ENCODE data around the gene MYL2. TPM values are rescaled to one million over a fixed set of nuclear protein-coding genes. Genes with fewer than 3 reads are reported as not detected.

Gene MYL2
- total and polyA plus RNA-seq, 2 experiments from 2014 or later, result not detected

DNA sequence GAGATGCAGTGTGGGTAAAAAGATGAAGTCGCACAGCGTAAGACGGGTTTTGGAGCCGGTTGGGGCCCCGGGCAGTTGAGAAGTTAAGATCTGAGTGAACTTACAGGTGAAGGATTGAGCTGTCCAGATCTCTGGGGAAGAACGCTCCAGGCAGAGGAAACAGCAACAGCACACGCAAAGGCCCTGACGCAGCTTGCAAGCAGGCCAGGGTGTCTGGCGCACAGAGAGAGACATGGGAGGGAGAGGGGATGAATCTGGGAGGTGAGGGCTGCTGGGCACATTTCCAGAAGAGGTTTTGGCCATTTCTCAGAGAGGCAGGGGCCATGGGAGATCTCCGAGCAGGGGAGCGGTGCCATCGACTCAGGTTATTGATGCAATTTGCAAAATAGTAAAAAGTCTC, 31.0 kb downstream of the MYL2 start:
- Histone ChIP-seq H3K27ac (ENCODE audit: low read depth) (no peak overlapping the region), H3K27me3 (ENCODE audit: insufficient read depth) (no peaks in the 10 kb centered on the region), H3K36me3 (ENCODE audit: insufficient read depth) (no peaks in the 10 kb centered on the region), H3K9me2 (ENCODE audit: insufficient read depth) (no peaks in the 10 kb centered on the region), H3K4me3 (no peak overlapping the region), H3K4me1 (ENCODE audit: insufficient read depth) (no peaks in the 10 kb centered on the region), H3F3A (replicated peaks; ENCODE audit: low read depth) (peaks cover 7% of the 10 kb centered on the region; the same call in 1 of the 2 replicates), H2AFZ (no peak overlapping the region), H3K4me2 (no peak overlapping the region), H4K20me1 (replicated peaks; ENCODE audit: insufficient read depth) (no peaks in the 10 kb centered on the region), H3K79me2 (replicated peaks; ENCODE audit: insufficient read depth) (no peaks in the 10 kb centered on the region)
- TF ChIP-seq, protein P1, sequence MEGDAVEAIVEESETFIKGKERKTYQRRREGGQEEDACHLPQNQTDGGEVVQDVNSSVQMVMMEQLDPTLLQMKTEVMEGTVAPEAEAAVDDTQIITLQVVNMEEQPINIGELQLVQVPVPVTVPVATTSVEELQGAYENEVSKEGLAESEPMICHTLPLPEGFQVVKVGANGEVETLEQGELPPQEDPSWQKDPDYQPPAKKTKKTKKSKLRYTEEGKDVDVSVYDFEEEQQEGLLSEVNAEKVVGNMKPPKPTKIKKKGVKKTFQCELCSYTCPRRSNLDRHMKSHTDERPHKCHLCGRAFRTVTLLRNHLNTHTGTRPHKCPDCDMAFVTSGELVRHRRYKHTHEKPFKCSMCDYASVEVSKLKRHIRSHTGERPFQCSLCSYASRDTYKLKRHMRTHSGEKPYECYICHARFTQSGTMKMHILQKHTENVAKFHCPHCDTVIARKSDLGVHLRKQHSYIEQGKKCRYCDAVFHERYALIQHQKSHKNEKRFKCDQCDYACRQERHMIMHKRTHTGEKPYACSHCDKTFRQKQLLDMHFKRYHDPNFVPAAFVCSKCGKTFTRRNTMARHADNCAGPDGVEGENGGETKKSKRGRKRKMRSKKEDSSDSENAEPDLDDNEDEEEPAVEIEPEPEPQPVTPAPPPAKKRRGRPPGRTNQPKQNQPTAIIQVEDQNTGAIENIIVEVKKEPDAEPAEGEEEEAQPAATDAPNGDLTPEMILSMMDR (conservative IDR thresholded peaks at IDR 0.05; ENCODE audit: low read depth in 2 of 2), result no peak
- TF ChIP-seq, protein P2, sequence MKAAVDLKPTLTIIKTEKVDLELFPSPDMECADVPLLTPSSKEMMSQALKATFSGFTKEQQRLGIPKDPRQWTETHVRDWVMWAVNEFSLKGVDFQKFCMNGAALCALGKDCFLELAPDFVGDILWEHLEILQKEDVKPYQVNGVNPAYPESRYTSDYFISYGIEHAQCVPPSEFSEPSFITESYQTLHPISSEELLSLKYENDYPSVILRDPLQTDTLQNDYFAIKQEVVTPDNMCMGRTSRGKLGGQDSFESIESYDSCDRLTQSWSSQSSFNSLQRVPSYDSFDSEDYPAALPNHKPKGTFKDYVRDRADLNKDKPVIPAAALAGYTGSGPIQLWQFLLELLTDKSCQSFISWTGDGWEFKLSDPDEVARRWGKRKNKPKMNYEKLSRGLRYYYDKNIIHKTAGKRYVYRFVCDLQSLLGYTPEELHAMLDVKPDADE (IDR thresholded peaks at IDR 0.05), result no peak
- TF ChIP-seq EZH2phosphoT487 (IDR thresholded peaks at IDR 0.05; ENCODE audit: unreplicated experiment) (no peak), ZNF114 (CRISPR knock-in tag; IDR thresholded peaks at IDR 0.05) (no peak), ZNF331 (CRISPR knock-in tag; IDR thresholded peaks at IDR 0.05; ENCODE audit: low read depth) (no peak), JUNB (IDR thresholded peaks at IDR 0.05; ENCODE audit: unreplicated experiment) (no peak), CREB1 (CRISPR knock-in tag; IDR thresholded peaks at IDR 0.05; ENCODE audit: low read depth) (no peak), STAT1 (IDR thresholded peaks at IDR 0.05; ENCODE audit: unreplicated experiment) (no peak), POLR2AphosphoS5 (IDR thresholded peaks at IDR 0.05; ENCODE audit: low read depth) (no peak), EZH2 (IDR thresholded peaks at IDR 0.05; ENCODE audit: low read depth, unreplicated experiment) (no peak), NANOG (IDR thresholded peaks at IDR 0.05; ENCODE audit: borderline replicate concordance) (no peak)
- TF ChIP-seq, protein P3, sequence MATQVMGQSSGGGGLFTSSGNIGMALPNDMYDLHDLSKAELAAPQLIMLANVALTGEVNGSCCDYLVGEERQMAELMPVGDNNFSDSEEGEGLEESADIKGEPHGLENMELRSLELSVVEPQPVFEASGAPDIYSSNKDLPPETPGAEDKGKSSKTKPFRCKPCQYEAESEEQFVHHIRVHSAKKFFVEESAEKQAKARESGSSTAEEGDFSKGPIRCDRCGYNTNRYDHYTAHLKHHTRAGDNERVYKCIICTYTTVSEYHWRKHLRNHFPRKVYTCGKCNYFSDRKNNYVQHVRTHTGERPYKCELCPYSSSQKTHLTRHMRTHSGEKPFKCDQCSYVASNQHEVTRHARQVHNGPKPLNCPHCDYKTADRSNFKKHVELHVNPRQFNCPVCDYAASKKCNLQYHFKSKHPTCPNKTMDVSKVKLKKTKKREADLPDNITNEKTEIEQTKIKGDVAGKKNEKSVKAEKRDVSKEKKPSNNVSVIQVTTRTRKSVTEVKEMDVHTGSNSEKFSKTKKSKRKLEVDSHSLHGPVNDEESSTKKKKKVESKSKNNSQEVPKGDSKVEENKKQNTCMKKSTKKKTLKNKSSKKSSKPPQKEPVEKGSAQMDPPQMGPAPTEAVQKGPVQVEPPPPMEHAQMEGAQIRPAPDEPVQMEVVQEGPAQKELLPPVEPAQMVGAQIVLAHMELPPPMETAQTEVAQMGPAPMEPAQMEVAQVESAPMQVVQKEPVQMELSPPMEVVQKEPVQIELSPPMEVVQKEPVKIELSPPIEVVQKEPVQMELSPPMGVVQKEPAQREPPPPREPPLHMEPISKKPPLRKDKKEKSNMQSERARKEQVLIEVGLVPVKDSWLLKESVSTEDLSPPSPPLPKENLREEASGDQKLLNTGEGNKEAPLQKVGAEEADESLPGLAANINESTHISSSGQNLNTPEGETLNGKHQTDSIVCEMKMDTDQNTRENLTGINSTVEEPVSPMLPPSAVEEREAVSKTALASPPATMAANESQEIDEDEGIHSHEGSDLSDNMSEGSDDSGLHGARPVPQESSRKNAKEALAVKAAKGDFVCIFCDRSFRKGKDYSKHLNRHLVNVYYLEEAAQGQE (IDR thresholded peaks at IDR 0.05; ENCODE audit: unreplicated experiment), result no peak
- TF ChIP-seq, protein P4, sequence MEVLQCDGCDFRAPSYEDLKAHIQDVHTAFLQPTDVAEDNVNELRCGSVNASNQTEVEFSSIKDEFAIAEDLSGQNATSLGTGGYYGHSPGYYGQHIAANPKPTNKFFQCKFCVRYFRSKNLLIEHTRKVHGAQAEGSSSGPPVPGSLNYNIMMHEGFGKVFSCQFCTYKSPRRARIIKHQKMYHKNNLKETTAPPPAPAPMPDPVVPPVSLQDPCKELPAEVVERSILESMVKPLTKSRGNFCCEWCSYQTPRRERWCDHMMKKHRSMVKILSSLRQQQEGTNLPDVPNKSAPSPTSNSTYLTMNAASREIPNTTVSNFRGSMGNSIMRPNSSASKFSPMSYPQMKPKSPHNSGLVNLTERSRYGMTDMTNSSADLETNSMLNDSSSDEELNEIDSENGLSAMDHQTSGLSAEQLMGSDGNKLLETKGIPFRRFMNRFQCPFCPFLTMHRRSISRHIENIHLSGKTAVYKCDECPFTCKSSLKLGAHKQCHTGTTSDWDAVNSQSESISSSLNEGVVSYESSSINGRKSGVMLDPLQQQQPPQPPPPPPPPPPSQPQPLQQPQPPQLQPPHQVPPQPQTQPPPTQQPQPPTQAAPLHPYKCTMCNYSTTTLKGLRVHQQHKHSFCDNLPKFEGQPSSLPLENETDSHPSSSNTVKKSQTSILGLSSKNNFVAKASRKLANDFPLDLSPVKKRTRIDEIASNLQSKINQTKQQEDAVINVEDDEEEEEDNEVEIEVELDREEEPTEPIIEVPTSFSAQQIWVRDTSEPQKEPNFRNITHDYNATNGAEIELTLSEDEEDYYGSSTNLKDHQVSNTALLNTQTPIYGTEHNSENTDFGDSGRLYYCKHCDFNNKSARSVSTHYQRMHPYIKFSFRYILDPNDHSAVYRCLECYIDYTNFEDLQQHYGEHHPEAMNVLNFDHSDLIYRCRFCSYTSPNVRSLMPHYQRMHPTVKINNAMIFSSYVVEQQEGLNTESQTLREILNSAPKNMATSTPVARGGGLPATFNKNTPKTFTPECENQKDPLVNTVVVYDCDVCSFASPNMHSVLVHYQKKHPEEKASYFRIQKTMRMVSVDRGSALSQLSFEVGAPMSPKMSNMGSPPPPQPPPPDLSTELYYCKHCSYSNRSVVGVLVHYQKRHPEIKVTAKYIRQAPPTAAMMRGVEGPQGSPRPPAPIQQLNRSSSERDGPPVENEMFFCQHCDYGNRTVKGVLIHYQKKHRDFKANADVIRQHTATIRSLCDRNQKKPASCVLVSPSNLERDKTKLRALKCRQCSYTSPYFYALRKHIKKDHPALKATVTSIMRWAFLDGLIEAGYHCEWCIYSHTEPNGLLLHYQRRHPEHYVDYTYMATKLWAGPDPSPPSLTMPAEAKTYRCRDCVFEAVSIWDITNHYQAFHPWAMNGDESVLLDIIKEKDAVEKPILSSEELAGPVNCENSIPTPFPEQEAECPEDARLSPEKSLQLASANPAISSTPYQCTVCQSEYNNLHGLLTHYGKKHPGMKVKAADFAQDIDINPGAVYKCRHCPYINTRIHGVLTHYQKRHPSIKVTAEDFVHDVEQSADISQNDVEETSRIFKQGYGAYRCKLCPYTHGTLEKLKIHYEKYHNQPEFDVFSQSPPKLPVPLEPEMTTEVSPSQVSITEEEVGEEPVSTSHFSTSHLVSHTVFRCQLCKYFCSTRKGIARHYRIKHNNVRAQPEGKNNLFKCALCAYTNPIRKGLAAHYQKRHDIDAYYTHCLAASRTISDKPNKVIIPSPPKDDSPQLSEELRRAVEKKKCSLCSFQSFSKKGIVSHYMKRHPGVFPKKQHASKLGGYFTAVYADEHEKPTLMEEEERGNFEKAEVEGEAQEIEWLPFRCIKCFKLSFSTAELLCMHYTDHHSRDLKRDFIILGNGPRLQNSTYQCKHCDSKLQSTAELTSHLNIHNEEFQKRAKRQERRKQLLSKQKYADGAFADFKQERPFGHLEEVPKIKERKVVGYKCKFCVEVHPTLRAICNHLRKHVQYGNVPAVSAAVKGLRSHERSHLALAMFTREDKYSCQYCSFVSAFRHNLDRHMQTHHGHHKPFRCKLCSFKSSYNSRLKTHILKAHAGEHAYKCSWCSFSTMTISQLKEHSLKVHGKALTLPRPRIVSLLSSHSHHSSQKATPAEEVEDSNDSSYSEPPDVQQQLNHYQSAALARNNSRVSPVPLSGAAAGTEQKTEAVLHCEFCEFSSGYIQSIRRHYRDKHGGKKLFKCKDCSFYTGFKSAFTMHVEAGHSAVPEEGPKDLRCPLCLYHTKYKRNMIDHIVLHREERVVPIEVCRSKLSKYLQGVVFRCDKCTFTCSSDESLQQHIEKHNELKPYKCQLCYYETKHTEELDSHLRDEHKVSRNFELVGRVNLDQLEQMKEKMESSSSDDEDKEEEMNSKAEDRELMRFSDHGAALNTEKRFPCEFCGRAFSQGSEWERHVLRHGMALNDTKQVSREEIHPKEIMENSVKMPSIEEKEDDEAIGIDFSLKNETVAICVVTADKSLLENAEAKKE (CRISPR knock-in tag; IDR thresholded peaks at IDR 0.05), result no peak
- no peak overlapping the region for H3K4me3 Mint-ChIP-seq
- peaks cover 11% of the 10 kb centered on the region for H3K27me3 Mint-ChIP-seq (ENCODE audit: insufficient read depth, low read depth, poor library complexity)
- H3K27ac Mint-ChIP-seq, result no peak overlapping the region
- no peak for ATAC-seq
- no peaks in the 10 kb centered on the region; the same call in 1 of the 3 replicates for H3K4me1 Mint-ChIP-seq
- H3K9me3 Mint-ChIP-seq, result no peaks in the 10 kb centered on the region; the same call in 2 of the 3 replicates
- DNase-seq (ENCODE audit: low spot score), result no peak
- no peaks in the 10 kb centered on the region for H3K36me3 Mint-ChIP-seq (ENCODE audit: low read depth)
